ENCODE data around the gene NNT. TPM values are rescaled to one million over a fixed set of nuclear protein-coding genes. Genes with fewer than 3 reads are reported as not detected.

The NNT gene
- total and polyA plus RNA-seq, 2 experiments from 2014 or later = 55.3 to 102 TPM

DNA sequence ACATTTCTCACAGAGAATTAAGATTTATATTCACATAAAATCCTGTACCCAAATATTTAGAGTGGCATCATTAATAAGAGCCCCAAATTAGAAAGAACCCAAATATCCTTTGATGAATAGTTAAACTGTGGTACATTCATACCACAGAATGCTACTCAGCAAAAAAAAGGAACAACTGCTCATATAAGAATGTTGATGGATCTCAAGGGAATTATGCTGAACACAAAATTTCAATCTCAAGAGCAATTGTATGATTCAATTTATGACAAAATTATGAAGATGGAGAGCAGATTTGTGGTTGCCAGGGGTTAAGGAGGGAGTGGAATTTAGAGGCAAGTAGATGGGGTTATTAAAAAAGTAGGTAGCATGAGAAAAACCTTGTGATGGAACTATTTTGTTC is 41.6 kb upstream of the NNT start:
- no peak overlapping the region for H3K4me2 ChIP-seq
- H3K79me2 ChIP-seq = no peaks in the 10 kb centered on the region
- no peak overlapping the region for H2AFZ ChIP-seq
- no peaks in the 10 kb centered on the region for H3K9me2 ChIP-seq (replicated peaks; ENCODE audit: insufficient read depth)
- TF ChIP-seq, protein P1, sequence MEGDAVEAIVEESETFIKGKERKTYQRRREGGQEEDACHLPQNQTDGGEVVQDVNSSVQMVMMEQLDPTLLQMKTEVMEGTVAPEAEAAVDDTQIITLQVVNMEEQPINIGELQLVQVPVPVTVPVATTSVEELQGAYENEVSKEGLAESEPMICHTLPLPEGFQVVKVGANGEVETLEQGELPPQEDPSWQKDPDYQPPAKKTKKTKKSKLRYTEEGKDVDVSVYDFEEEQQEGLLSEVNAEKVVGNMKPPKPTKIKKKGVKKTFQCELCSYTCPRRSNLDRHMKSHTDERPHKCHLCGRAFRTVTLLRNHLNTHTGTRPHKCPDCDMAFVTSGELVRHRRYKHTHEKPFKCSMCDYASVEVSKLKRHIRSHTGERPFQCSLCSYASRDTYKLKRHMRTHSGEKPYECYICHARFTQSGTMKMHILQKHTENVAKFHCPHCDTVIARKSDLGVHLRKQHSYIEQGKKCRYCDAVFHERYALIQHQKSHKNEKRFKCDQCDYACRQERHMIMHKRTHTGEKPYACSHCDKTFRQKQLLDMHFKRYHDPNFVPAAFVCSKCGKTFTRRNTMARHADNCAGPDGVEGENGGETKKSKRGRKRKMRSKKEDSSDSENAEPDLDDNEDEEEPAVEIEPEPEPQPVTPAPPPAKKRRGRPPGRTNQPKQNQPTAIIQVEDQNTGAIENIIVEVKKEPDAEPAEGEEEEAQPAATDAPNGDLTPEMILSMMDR (IDR thresholded peaks at IDR 0.05; ENCODE audit: poor library complexity) = no peak
- no peak for TF ChIP-seq EZH2phosphoT487 (IDR thresholded peaks at IDR 0.05; ENCODE audit: low read depth, severe bottlenecking, unreplicated experiment)
- no peak for TF ChIP-seq EZH2 (IDR thresholded peaks at IDR 0.05; ENCODE audit: borderline replicate concordance)
- no peaks in the 10 kb centered on the region for H4K20me1 ChIP-seq (ENCODE audit: insufficient read depth, poor library complexity, severe bottlenecking)
- H3K9me3 ChIP-seq (ENCODE audit: low read depth) = no peaks in the 10 kb centered on the region
- DNase-seq (ENCODE audit: low spot score) = no peak
- H3K4me1 ChIP-seq (ENCODE audit: insufficient read depth) = no peaks in the 10 kb centered on the region
- H3K4me3 ChIP-seq = no peak overlapping the region
- H3K27ac ChIP-seq = no peak overlapping the region
- H3K36me3 ChIP-seq (replicated peaks; ENCODE audit: insufficient read depth, low read depth) = no peaks in the 10 kb centered on the region
- no peaks in the 10 kb centered on the region for H3K27me3 ChIP-seq

DNA sequence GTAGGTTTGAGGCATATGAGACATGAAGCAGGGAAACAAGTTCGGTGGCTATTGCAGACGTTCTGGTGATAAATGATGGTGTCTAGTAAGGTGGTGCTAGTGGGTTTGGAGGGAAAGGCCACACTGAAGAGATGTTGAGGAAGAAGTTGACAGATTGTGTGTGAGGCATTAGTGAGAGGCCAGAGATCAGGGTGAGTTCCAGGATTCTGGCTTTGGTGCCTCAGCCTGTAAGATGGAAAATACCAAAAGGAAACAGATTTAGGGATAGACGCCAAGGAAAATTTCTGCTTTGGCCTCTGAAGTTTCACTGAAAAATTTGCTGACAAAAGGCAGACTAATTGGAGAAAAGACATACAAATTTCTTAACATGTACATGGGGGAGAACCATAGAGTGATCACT is 39.7 kb upstream of the NNT start:
- Histone ChIP-seq H2AFZ (no peak overlapping the region), H3K4me3 (no peak overlapping the region), H3K9me3 (ENCODE audit: low read depth) (no peaks in the 10 kb centered on the region), H3K9me2 (replicated peaks; ENCODE audit: insufficient read depth) (no peaks in the 10 kb centered on the region), H3K27ac (no peak overlapping the region), H3K79me2 (no peaks in the 10 kb centered on the region), H3K27me3 (no peaks in the 10 kb centered on the region), H3K4me2 (no peak overlapping the region), H3K36me3 (replicated peaks; ENCODE audit: insufficient read depth, low read depth) (no peaks in the 10 kb centered on the region), H3K4me1 (ENCODE audit: insufficient read depth) (no peaks in the 10 kb centered on the region), H4K20me1 (ENCODE audit: insufficient read depth, poor library complexity, severe bottlenecking) (no peaks in the 10 kb centered on the region)
- no peak for DNase-seq (ENCODE audit: low spot score)
- WGBS (ENCODE audit: low lambda C conversion rate, missing lambda C conversion rate) = 72% methylated on average over 3 of the region's 3 CpGs
- TF ChIP-seq, protein P1 (IDR thresholded peaks at IDR 0.05; ENCODE audit: poor library complexity) = no peak
- TF ChIP-seq EZH2phosphoT487 (IDR thresholded peaks at IDR 0.05; ENCODE audit: low read depth, severe bottlenecking, unreplicated experiment) (no peak), EZH2 (IDR thresholded peaks at IDR 0.05; ENCODE audit: borderline replicate concordance) (no peak)

DNA sequence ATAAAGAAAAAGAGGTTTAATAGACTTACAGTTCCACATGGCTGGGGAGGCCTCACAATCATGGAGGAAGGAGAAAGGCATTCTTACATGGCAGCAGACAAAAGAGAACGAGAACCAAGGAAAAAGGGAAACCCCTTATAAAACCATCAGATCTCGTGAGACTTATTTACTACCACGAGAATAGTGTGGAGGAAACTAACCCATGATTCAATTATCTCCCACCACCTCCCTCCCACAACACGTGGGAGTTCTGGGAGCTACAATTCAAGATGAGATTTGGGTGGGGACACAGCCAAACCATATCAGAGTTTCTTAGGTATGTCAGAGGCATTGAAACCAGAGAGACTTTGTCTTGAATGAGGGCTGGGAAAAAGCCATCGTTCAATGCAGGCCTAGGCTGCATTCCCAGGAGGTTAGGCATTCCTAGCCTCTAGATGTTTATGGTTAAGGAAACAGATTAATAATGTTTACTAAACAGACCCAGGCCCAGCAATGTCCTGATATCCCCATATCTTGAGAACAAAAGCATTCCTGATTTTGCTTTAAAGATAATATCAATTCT is 38.6 kb upstream of the NNT start:
- WGBS (ENCODE audit: low lambda C conversion rate, missing lambda C conversion rate) = 63% methylated on average over 5 of the region's 5 CpGs

More for the DNA sequence above, 38.6 kb upstream of the NNT start:
- Histone ChIP-seq H3K27ac (no peak overlapping the region), H3K4me3 (no peak overlapping the region), H2AFZ (no peak overlapping the region), H3K79me2 (no peaks in the 10 kb centered on the region), H3K9me3 (ENCODE audit: low read depth) (no peaks in the 10 kb centered on the region), H3K36me3 (replicated peaks; ENCODE audit: insufficient read depth, low read depth) (no peaks in the 10 kb centered on the region), H4K20me1 (ENCODE audit: insufficient read depth, poor library complexity, severe bottlenecking) (no peaks in the 10 kb centered on the region), H3K4me1 (ENCODE audit: insufficient read depth) (no peaks in the 10 kb centered on the region), H3K4me2 (no peak overlapping the region), H3K9me2 (replicated peaks; ENCODE audit: insufficient read depth) (no peaks in the 10 kb centered on the region), H3K27me3 (no peaks in the 10 kb centered on the region)
- DNase-seq (ENCODE audit: low spot score) = no peak
- TF ChIP-seq EZH2 (IDR thresholded peaks at IDR 0.05; ENCODE audit: borderline replicate concordance) = no peak
- no peak for TF ChIP-seq EZH2phosphoT487 (IDR thresholded peaks at IDR 0.05; ENCODE audit: low read depth, severe bottlenecking, unreplicated experiment)
- TF ChIP-seq, protein P1 (IDR thresholded peaks at IDR 0.05; ENCODE audit: poor library complexity) = no peak
